ENCODE results near the gene MYT1. TPM values are rescaled to one million over a fixed set of nuclear protein-coding genes. Genes with fewer than 3 reads are reported as not detected.

Gene MYT1
- total and polyA plus RNA-seq, 7 donors, result under 0.01 TPM; not detected in 6

DNA sequence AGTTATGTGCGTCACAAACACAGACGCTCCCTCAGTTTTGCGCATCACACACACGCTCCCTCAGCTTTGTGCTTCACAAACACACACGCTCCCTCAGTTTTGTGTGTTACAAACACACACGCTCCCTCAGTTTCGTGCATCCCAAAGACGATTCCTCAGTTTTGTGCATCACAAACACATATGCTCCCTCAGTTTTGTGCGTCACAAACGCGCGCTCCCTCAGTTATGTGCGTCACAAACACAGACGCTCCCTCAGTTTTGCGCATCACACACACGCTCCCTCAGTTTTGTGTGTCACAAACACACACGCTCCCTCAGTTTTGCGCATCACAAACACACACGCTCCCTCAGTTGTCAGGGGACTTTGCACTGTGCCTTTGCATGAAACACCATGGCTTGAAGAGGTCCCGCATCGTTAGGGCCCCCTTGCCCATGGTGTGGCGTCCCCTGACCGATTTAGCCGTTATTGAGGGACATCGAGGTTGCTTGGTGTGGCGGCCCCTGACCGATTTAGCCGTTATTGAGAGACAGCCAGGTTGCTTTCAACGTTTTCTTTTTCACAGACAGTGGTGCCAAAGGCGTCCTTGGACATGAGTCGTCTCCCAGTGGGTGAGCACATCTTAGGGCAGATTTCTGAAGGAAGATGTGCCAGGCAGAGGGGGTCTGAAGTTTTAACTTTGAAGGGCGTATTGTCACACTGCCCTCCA is 28.1 kb upstream of the MYT1 start:
- DNase-seq (no peak), ATAC-seq (no peak)
- Histone ChIP-seq H3K9me3 (no peaks in the 10 kb centered on the region), H3K36me3 (ENCODE audit: insufficient read depth in 1 of 2, low read depth in 1 of 2) (no peaks in the 10 kb centered on the region), H3K4me1 (no peaks in the 10 kb centered on the region), H3K27me3 (ENCODE audit: insufficient read depth in 3 of 3, low read length in 2 of 3) (peaks cover 0 to 6% (median 4%) of the 10 kb centered on the region in 3 donors), H3K27ac (no peak overlapping the region), H3K4me3 (no peak overlapping the region)
- intact Hi-C loops (cut with DNase I), result no loop called here
- TF ChIP-seq CTCF (IDR thresholded peaks at IDR 0.05), result no peak
- 74 to 78% (median 76%) methylated on average over 31 to 32 of the region's 32 CpGs for WGBS, 3 donors

GRCh38 chr20:64137598-64138031 is 26.6 kb upstream of the MYT1 start:
- intact Hi-C loops (cut with DNase I), result no loop called here
- Histone ChIP-seq H3K27ac (no peak overlapping the region), H3K4me1 (no peaks in the 10 kb centered on the region), H3K27me3 (ENCODE audit: insufficient read depth in 3 of 3, low read length in 2 of 3) (peaks cover 0 to 14% (median 6%) of the 10 kb centered on the region in 3 donors), H3K4me3 (no peak overlapping the region), H3K9me3 (no peaks in the 10 kb centered on the region), H3K36me3 (ENCODE audit: insufficient read depth in 1 of 2, low read depth in 1 of 2) (no peaks in the 10 kb centered on the region)
- DNase-seq (no peak), ATAC-seq (no peak)
- 58 to 69% (median 62%) methylated on average over 6 of the region's 6 CpGs for WGBS, 3 donors
- no peak for TF ChIP-seq CTCF (IDR thresholded peaks at IDR 0.05)

DNA sequence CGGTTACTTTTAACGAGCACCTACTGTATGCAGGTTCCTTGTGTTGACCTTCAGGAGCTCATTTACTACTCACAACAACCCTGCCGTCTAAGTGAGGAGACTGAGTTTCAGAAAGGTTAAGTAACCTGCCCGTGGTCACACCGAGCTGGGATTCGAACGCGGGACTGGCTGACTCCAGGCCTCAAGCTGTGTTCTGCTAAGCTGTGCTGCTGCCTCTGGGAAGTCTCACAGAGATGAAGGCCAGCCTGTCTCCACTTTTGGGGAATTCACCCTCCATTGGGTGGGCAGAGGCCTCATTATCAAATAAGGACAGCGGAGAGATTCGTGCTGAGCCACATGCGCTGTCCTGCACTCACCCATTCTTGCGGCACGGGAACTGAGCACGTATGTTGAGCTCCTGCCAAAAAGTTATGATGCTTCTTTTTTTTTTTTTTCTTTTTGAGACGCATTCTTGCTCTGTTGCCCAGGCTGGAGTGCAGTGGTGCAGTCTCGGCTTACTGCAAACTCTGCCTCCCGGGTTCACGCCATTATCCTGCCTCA is 25.9 kb upstream of the MYT1 start:
- no peak overlapping the region for H3K27ac ChIP-seq
- 71 to 78% (median 75%) methylated on average over 18 of the region's 18 CpGs for WGBS, 3 donors
- H3K4me3 ChIP-seq, result no peak overlapping the region
- ATAC-seq (no peak), DNase-seq (no peak)
- H3K36me3 ChIP-seq (ENCODE audit: insufficient read depth in 1 of 2, low read depth in 1 of 2), result no peaks in the 10 kb centered on the region
- H3K9me3 ChIP-seq, result no peaks in the 10 kb centered on the region
- peaks cover 0 to 14% (median 9%) of the 10 kb centered on the region in 3 donors for H3K27me3 ChIP-seq (ENCODE audit: insufficient read depth in 3 of 3, low read length in 2 of 3)
- H3K4me1 ChIP-seq, result no peaks in the 10 kb centered on the region
- no peak for TF ChIP-seq CTCF (IDR thresholded peaks at IDR 0.05)
- intact Hi-C loops (cut with DNase I), result no loop called here

DNA sequence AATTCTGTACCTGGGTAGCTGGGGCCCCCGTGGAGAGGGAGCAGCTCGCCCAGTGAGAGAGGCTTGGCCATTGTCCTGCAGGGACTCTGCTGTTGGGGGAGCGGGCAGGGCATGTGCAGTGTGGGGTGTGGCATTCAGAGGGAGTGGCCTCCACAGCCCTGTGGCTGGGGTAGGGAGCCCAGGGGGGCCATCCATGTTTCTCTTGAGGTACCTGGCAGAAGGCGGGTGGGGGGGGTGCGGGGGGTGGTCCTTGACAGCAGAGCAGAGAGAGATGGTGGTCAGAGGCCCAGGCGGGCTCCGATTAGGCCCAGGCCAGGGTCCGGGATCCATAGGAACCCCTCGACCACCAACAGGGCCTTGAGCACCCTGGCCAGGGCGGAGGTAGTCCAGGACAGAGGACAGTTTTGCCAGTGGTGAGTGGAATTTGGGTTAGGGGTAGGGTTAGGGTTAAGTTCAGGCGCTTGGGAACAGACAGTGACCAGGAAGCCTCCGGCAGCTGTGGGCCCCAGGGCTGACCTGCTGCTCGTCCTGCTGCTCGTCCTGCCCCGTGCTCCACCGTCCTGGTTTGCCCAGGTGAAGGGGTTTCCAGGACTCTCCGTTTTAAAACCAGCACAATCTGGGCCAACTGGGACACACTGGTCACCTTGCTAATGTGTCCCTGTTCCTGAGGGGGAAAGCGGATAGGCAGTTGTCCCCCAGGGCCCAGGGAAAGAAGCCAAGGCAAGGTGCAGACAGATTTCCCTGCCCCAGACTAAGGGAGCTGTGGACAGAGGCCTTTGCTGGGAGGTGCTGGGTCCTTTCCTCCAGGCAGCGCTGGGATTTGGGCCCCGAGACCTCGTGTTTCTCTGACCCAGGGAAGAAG is 24.8 kb upstream of the MYT1 start:
- no peaks in the 10 kb centered on the region for H3K36me3 ChIP-seq (ENCODE audit: insufficient read depth in 1 of 2, low read depth in 1 of 2)
- no peak for DNase-seq
- H3K27me3 ChIP-seq (ENCODE audit: insufficient read depth in 3 of 3, low read length in 2 of 3), result peaks cover 0 to 11% (median 8%) of the 10 kb centered on the region in 3 donors
- 76 to 81% (median 78%) methylated on average over 21 of the region's 21 CpGs for WGBS, 3 donors
- ATAC-seq, result no peak
- no peaks in the 10 kb centered on the region for H3K9me3 ChIP-seq
- no peak overlapping the region for H3K4me3 ChIP-seq
- no peaks in the 10 kb centered on the region for H3K4me1 ChIP-seq
- no peak overlapping the region for H3K27ac ChIP-seq
- no peak for TF ChIP-seq CTCF (IDR thresholded peaks at IDR 0.05)
- intact Hi-C loops (cut with DNase I), result no loop called here
